ENCODE data around the gene TEPSIN.

DNA sequence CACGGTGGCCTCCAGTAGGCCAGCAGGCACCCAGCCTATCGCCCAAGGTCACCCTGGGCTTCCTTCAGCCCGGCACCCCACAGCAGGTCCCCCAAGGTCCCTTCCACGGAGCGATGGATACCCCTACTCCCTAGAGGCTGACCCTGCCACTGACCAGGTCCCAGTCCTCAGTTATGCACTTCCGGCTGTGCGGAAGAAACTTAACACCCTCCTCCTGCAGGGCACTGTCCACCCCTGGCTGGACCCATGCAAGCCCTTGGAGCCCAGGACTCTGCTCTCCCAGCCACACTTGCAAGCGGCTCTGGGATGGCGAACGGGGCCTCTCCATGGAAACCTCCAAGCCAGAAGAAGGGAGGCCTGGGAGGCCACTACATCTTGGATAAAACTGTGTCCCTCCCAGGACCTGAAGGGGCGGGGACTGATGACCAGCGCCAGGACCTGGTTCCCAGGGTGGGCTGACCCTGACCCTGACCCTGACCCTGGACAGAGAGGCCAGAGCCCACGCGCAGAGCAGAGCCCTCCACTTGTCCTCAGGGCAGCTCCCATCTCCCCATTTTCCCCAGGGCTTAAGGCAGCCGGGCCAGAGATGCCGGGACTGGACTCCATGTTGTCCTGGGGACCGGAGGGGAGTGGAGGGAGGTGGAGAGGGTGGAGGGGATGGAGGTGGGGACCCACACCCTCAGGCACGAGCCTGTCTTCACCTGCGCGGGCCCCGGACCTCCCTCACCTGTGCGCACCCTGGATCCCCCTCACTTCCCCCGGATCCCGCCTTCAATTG lies 16.8 kb downstream of the TEPSIN start:
- TF ChIP-seq, protein P1, sequence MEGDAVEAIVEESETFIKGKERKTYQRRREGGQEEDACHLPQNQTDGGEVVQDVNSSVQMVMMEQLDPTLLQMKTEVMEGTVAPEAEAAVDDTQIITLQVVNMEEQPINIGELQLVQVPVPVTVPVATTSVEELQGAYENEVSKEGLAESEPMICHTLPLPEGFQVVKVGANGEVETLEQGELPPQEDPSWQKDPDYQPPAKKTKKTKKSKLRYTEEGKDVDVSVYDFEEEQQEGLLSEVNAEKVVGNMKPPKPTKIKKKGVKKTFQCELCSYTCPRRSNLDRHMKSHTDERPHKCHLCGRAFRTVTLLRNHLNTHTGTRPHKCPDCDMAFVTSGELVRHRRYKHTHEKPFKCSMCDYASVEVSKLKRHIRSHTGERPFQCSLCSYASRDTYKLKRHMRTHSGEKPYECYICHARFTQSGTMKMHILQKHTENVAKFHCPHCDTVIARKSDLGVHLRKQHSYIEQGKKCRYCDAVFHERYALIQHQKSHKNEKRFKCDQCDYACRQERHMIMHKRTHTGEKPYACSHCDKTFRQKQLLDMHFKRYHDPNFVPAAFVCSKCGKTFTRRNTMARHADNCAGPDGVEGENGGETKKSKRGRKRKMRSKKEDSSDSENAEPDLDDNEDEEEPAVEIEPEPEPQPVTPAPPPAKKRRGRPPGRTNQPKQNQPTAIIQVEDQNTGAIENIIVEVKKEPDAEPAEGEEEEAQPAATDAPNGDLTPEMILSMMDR (IDR thresholded peaks at IDR 0.05; ENCODE audit: low read length), result no peak
- TF ChIP-seq EZH2 (optimal IDR thresholded peaks at IDR 0.05; ENCODE audit: low read depth, low read length), result no peak
- no peak for TF ChIP-seq EZH2phosphoT487 (IDR thresholded peaks at IDR 0.05; ENCODE audit: low read length)
